Smooth muscle cell (in vitro differentiated cells): ENCODE results near the gene TMEM120A. TPM values are rescaled to one million over a fixed set of nuclear protein-coding genes. Genes with fewer than 3 reads are reported as not detected.

Experiments
- DNase-seq: peaks from one replicate; lab custom pipeline; 2025; ENCODE audit not compliant: unreplicated experiment; lab: John Stamatoyannopoulos, UW
- H2AFZ ChIP-seq: fragments of 200-600 bp; sonication (generic); 2 replicates; pipeline ENCODE4 v1.6.0; 2016; ENCODE audit warnings: antibody characterized with exemption, low read depth, mild to moderate bottlenecking
- H3F3A ChIP-seq: fragments of 200-600 bp; sonication (generic); 2 replicates; pipeline ENCODE4 v1.6.0; 2017; ENCODE audit warnings: antibody characterized with exemption, low read depth
- H3K27ac ChIP-seq: fragments of 200-600 bp; sonication (generic); 2 replicates; pipeline ENCODE4 v1.5.1; 2016; ENCODE audit warnings: low read depth, mild to moderate bottlenecking
- H3K27me3 ChIP-seq: fragments of 200-600 bp; sonication (generic); 2 replicates; pipeline ENCODE4 v1.6.1; 2016; ENCODE audit warnings: low read depth, mild to moderate bottlenecking
- H3K36me3 ChIP-seq: fragments of 200-600 bp; sonication (generic); 2 replicates; pipeline ENCODE4 v1.5.1; 2016; ENCODE audit warnings: low read depth
- H3K4me1 ChIP-seq: fragments of 200-600 bp; sonication (generic); 2 replicates; pipeline ENCODE4 v1.5.1; 2016; ENCODE audit warnings: low read depth
- H3K4me2 ChIP-seq: fragments of 200-600 bp; sonication (generic); 2 replicates; pipeline ENCODE4 v1.6.0; 2016; ENCODE audit warnings: mild to moderate bottlenecking
- H3K4me3 ChIP-seq: fragments of 200-600 bp; sonication (generic); 2 replicates; pipeline ENCODE4 v1.5.1; 2016; ENCODE audit warnings: mild to moderate bottlenecking
- H3K79me2 ChIP-seq: fragments of 200-600 bp; sonication (generic); 2 replicates; pipeline ENCODE4 v1.6.0; 2016; ENCODE audit warnings: low read depth, mild to moderate bottlenecking
- H3K9ac ChIP-seq: fragments of 200-600 bp; sonication (generic); 2 replicates; pipeline ENCODE4 v1.6.0; 2016; ENCODE audit warnings: low read depth
- H3K9me3 ChIP-seq: fragments of 200-600 bp; sonication (generic); replicated peaks from 2 replicates; pipeline ENCODE4 v1.5.1; 2016; ENCODE audit warnings: low read depth
- H4K20me1 ChIP-seq: fragments of 200-600 bp; sonication (generic); 2 replicates; pipeline ENCODE4 v1.6.0; 2016; ENCODE audit warnings: low read depth
- CTCF ChIP-seq: fragments of 200-600 bp; sonication (generic); IDR thresholded peaks from 2 replicates; pipeline ENCODE4 v1.5.1; 2017; ENCODE audit warnings: borderline replicate concordance, mild to moderate bottlenecking, antibody characterized with exemption; ENCODE audit not compliant: insufficient read depth, poor library complexity, severe bottlenecking
- WGBS: methylation state at CpG from one replicate; pipeline ENCODE4 v1.1.7; 2016; ENCODE audit warnings: low lambda C conversion rate; 5-methylcytosine and 5-hydroxymethylcytosine counted together
- polyA plus RNA-seq: library from polyadenylated mRNA; unstranded; fragments of >200 nt; fragmentation: Nextera tagmentation; extraction: Ambion mirVana; gene quantifications from 2 replicates; pipeline ENCODE4 v1.2.1, GENCODE V29; 2016
- total RNA-seq: library from RNA; depleted of rRNA; stranded (reverse); fragments of >200 nt; gene quantifications from 2 replicates; pipeline ENCODE4 v1.2.3, GENCODE V29; 2014

The TMEM120A gene
- total and polyA plus RNA-seq, 2 experiments from 2014 or later, result 20.3 to 37.2 TPM

DNA sequence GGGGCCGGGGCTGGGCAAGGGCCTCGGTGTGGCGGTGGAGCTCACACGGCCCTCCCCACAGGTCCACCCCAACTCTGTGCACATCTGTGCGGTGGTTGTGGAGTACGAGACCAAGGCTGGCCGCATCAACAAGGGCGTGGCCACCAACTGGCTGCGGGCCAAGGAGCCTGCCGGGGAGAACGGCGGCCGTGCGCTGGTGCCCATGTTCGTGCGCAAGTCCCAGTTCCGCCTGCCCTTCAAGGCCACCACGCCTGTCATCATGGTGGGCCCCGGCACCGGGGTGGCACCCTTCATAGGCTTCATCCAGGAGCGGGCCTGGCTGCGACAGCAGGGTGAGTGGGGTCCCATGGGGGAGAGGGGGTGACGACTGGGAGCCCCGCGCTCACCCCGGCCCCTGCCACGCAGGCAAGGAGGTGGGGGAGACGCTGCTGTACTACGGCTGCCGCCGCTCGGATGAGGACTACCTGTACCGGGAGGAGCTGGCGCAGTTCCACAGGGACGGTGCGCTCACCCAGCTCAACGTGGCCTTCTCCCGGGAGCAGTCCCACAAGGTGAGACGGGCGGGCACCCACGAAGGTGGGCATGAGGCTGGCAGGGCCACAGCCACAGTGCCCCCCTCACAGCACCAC, 8.8 kb downstream of the TMEM120A start:
- H3K9ac ChIP-seq, result no peak overlapping the region
- no peaks in the 10 kb centered on the region for H4K20me1 ChIP-seq
- no peak overlapping the region for H2AFZ ChIP-seq
- H3K9me3 ChIP-seq, result no peaks in the 10 kb centered on the region
- no peaks in the 10 kb centered on the region for H3K36me3 ChIP-seq
- no peak overlapping the region for H3K27ac ChIP-seq
- H3K4me2 ChIP-seq, result no peak overlapping the region
- no peaks in the 10 kb centered on the region for H3K4me1 ChIP-seq
- H3F3A ChIP-seq, result no peaks in the 10 kb centered on the region
- no peak overlapping the region for H3K4me3 ChIP-seq
- 95% methylated on average over 39 of the region's 41 CpGs for WGBS
- no peaks in the 10 kb centered on the region for H3K27me3 ChIP-seq
- no peaks in the 10 kb centered on the region for H3K79me2 ChIP-seq
- TF ChIP-seq CTCF, result no peak
- DNase-seq, result no peak

DNA sequence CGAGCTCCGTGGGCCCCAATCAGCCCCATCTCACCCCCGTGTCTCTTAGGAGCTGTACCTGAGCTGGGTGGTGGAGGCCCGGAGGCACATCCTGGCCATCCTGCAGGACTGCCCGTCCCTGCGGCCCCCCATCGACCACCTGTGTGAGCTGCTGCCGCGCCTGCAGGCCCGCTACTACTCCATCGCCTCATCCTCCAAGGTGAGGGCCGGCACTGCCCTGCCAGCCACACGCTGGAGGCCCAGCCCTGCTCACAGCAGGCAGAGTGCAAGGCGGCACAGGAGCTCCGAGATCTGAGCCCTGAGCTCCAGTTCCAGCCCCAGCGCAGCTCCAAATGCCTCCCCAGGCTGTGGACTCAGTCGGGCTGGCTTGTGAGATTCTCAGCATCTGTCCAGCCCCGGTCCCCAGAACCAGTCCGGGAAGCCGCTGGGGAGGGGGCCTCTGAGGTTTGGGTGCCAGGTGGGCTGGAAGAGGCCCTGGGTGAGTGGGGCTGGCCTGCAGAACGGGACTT, 9.3 kb downstream of the TMEM120A start:
- Histone ChIP-seq H3K4me2 (no peak overlapping the region), H4K20me1 (no peaks in the 10 kb centered on the region), H3K9ac (no peak overlapping the region), H2AFZ (no peak overlapping the region), H3K9me3 (no peaks in the 10 kb centered on the region), H3K36me3 (no peaks in the 10 kb centered on the region), H3K27ac (no peak overlapping the region), H3K4me3 (no peak overlapping the region), H3F3A (no peaks in the 10 kb centered on the region), H3K27me3 (no peaks in the 10 kb centered on the region), H3K79me2 (no peaks in the 10 kb centered on the region), H3K4me1 (no peaks in the 10 kb centered on the region)
- TF ChIP-seq CTCF, result no peak
- no peak for DNase-seq
- 89% methylated on average over 17 of the region's 21 CpGs for WGBS

DNA sequence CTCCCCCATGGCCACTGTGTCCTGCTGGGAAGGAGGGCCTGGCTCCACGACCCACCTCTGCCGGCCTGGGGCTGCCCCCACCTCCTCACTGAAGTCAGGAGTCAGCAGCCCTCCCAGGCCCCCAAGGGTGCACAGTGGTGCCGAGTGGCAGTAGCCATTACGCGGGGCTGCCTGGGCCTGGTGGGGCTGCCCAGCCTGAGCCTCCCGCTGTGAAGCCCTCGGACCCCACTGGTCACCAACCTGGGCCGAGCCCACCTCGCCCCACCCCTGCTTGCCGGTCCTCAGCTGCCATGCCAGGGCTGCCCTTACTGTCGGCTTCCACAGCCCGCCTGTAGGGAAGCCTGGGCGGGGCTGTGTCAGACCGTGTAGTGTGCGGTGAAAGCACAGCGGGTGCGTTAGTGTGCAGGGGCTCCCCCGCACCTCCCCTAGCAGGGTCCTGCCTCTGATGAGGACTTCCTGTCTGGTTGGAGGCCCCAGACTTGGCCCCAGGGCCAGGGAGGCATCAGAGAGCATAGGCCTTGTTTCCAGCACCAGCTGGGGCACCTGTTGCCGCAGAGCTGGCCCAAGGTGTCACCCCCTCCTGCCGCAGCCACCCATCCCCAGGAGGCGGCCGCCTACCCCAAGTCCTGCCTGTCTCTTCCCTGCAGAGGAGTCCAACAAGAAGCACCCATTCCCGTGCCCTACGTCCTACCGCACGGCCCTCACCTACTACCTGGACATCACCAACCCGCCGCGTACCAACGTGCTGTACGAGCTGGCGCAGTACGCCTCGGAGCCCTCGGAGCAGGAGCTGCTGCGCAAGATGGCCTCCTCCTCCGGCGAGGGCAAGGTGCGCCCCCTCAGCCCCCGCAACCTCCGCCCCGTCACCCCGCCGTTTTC, 10.0 kb downstream of the TMEM120A start:
- 94% methylated on average over 33 of the region's 44 CpGs for WGBS
- no peaks in the 10 kb centered on the region for H3K4me1 ChIP-seq
- H3K4me3 ChIP-seq, result no peak overlapping the region
- TF ChIP-seq CTCF, result no peak
- no peak overlapping the region for H3K27ac ChIP-seq
- H3K9ac ChIP-seq, result no peak overlapping the region
- no peaks in the 10 kb centered on the region for H3K27me3 ChIP-seq
- no peaks in the 10 kb centered on the region for H3K36me3 ChIP-seq
- no peaks in the 10 kb centered on the region for H4K20me1 ChIP-seq
- DNase-seq, result no peak
- H3K4me2 ChIP-seq, result no peak overlapping the region
- H3K79me2 ChIP-seq, result no peaks in the 10 kb centered on the region
- no peak overlapping the region for H2AFZ ChIP-seq
- no peaks in the 10 kb centered on the region for H3F3A ChIP-seq
- H3K9me3 ChIP-seq, result no peaks in the 10 kb centered on the region
